Lower leg skin (tissue), 3 donors: Measurements from ENCODE around the gene CHST2.

Experiments used
- POLR2A ChIP-seq, 2 donors: fragments of 450-650 bp; IDR thresholded peaks; one replicate each; pipeline ENCODE4 v1.6.1; 2016 to 2017; ENCODE audit warnings: antibody characterized with exemption in 2 of 2, mild to moderate bottlenecking in 1 of 2, moderate library complexity in 1 of 2
- TF ChIP-seq, protein P1 (sequence below), 3 donors: fragments of 450-650 bp; IDR thresholded peaks; one replicate each; pipeline ENCODE4 v1.5.1; 2016; ENCODE audit warnings: antibody characterized with exemption in 3 of 3, mild to moderate bottlenecking in 3 of 3, moderate library complexity in 2 of 3

GRCh38 chr3:143171141-143171980, 51.8 kb downstream of the CHST2 start:
- no peak for TF ChIP-seq POLR2A (IDR thresholded peaks at IDR 0.05)
- TF ChIP-seq, protein P1, sequence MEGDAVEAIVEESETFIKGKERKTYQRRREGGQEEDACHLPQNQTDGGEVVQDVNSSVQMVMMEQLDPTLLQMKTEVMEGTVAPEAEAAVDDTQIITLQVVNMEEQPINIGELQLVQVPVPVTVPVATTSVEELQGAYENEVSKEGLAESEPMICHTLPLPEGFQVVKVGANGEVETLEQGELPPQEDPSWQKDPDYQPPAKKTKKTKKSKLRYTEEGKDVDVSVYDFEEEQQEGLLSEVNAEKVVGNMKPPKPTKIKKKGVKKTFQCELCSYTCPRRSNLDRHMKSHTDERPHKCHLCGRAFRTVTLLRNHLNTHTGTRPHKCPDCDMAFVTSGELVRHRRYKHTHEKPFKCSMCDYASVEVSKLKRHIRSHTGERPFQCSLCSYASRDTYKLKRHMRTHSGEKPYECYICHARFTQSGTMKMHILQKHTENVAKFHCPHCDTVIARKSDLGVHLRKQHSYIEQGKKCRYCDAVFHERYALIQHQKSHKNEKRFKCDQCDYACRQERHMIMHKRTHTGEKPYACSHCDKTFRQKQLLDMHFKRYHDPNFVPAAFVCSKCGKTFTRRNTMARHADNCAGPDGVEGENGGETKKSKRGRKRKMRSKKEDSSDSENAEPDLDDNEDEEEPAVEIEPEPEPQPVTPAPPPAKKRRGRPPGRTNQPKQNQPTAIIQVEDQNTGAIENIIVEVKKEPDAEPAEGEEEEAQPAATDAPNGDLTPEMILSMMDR (IDR thresholded peaks at IDR 0.05) = no peak
